Ishikawa (cell line): ENCODE data around the gene ARHGEF2.

Experiments
- CEBPB ChIP-seq: IDR thresholded peaks from 2 replicates; pipeline ENCODE4 v1.6.1; 2012
- CREB1 ChIP-seq: IDR thresholded peaks from 2 replicates; pipeline ENCODE4 v1.6.1; 2012; ENCODE audit warnings: low read depth
- EGR1 ChIP-seq: IDR thresholded peaks from 2 replicates; pipeline ENCODE4 v1.6.1; 2012
- EP300 ChIP-seq: IDR thresholded peaks from 2 replicates; pipeline ENCODE4 v1.6.1; 2012; ENCODE audit warnings: borderline replicate concordance
- FOXM1 ChIP-seq: IDR thresholded peaks from 2 replicates; pipeline ENCODE4 v1.6.1; 2012; ENCODE audit warnings: low read depth, borderline replicate concordance
- MAX ChIP-seq: IDR thresholded peaks from 2 replicates; pipeline ENCODE4 v1.6.1; 2012
- NFIC ChIP-seq: IDR thresholded peaks from 2 replicates; pipeline ENCODE4 v1.6.1; 2012
- RAD21 ChIP-seq: IDR thresholded peaks from 2 replicates; pipeline ENCODE4 v1.6.1; 2012; ENCODE audit warnings: low read depth
- REST ChIP-seq: IDR thresholded peaks from 2 replicates; pipeline ENCODE4 v1.6.1; 2012; ENCODE audit warnings: low read depth, mild to moderate bottlenecking
- TAF1 ChIP-seq: IDR thresholded peaks from 2 replicates; pipeline ENCODE4 v1.6.1; 2012; ENCODE audit warnings: low read depth, mild to moderate bottlenecking
- TCF12 ChIP-seq: IDR thresholded peaks from 2 replicates; pipeline ENCODE4 v1.6.1; 2012; ENCODE audit warnings: low read depth
- TEAD4 ChIP-seq: IDR thresholded peaks from 2 replicates; pipeline ENCODE4 v1.6.1; 2012
- USF1 ChIP-seq: IDR thresholded peaks from 2 replicates; pipeline ENCODE4 v1.6.1; 2012
- YY1 ChIP-seq: IDR thresholded peaks from 2 replicates; pipeline ENCODE4 v1.6.1; 2012; ENCODE audit warnings: low read depth
- ZBTB7A ChIP-seq: IDR thresholded peaks from 2 replicates; pipeline ENCODE4 v1.6.1; 2012; ENCODE audit warnings: low read depth

Gene ARHGEF2

GRCh38 chr1:155971910-155972809 lies 6.2 kb downstream of the ARHGEF2 start:
- TF ChIP-seq MAX (no peak), NFIC (no peak), REST (no peak), USF1 (no peak), TAF1 (no peak), EGR1 (no peak), ZBTB7A (no peak)

- TF ChIP-seq EP300, result no peak
- TF ChIP-seq REST, result no peak
- no peak for TF ChIP-seq USF1
- no peak for TF ChIP-seq NFIC
- no peak for TF ChIP-seq YY1
Measured at GRCh38 chr1:155970531-155971167, 7.7 kb downstream of the ARHGEF2 start.

GRCh38 chr1:155969377-155969791 lies 9.0 kb downstream of the ARHGEF2 start:
- TF ChIP-seq TCF12 (no peak), USF1 (no peak), CREB1 (no peak), EP300 (no peak), TEAD4 (no peak), TAF1 (no peak), CEBPB (no peak), NFIC (no peak), MAX (no peak), FOXM1 (no peak), EGR1 (no peak), ZBTB7A (no peak), YY1 (no peak), REST (no peak), RAD21 (no peak)

GRCh38 chr1:155968670-155969069 lies 9.7 kb downstream of the ARHGEF2 start:
- TF ChIP-seq CREB1 (no peak), ZBTB7A (no peak), TCF12 (no peak), NFIC (no peak), EGR1 (no peak), TAF1 (no peak), MAX (no peak), YY1 (no peak)
